Keratinocyte (primary cell): ENCODE data around the gene ADAMTSL1.

Source experiments
- CTCF ChIP-seq, 3 experiments: IDR thresholded peaks in 1 of 3; conservative IDR thresholded peaks in 1 of 3; optimal IDR thresholded peaks in 1 of 3; 2 replicates in 2 of 3; 3 replicates in 1 of 3; pipeline versions ENCODE3 to v1.5.1; 2011; ENCODE audit warnings: low read length in 3 of 3, mild to moderate bottlenecking in 3 of 3, moderate library complexity in 2 of 3, control low read depth in 1 of 3, inconsistent platforms in 1 of 3; ENCODE audit not compliant: insufficient read depth in 2 of 3; ENCODE audit errors: extremely low read depth in 1 of 3
- EZH2 ChIP-seq: IDR thresholded peaks from one replicate; pipeline ENCODE4 v1.6.1; 2012; ENCODE audit warnings: inconsistent platforms, mild to moderate bottlenecking, low read length, moderate library complexity

- TF ChIP-seq CTCF (optimal IDR thresholded peaks at IDR 0.05 in 1 of 3, IDR thresholded peaks at IDR 0.05 in 1 of 3, conservative IDR thresholded peaks at IDR 0.05 in 1 of 3; ENCODE audit: extremely low read depth in 1 of 3, insufficient read depth in 2 of 3, low read length in 3 of 3) (no peak), EZH2 (no peak)
Observed at GRCh38 chr9:18548456-18548855, 74.5 kb downstream of the ADAMTSL1 start.
